ENCODE results near the gene PPM1A. TPM values are rescaled to one million over a fixed set of nuclear protein-coding genes. Genes with fewer than 3 reads are reported as not detected.

The PPM1A gene
- total and polyA plus RNA-seq, 9 of the 15 experiments (the other 6 are each of a cell fraction or from before 2014, with no cell fraction given), result 5.5 to 23.9 (median 15.2) TPM

- POLR2A ChIA-PET, result interaction anchor here (1.0 kb wide), 1 partner anchor 27 kb away, joined by 4 read pairs; the partner anchor contains the start of gene PPM1A
- H3K27me3 ChIP-seq (ENCODE audit: control insufficient read depth in 2 of 2, insufficient read depth in 2 of 2, low read length in 2 of 2), result no peaks in the 10 kb centered on the region
- DNase-seq (ENCODE audit: extremely low read depth in 1 of 4, low spot score in 3 of 4) (no peak), ATAC-seq (0 out of 3 replicates have a peak, but pooled peaks have one; percentile 14), FAIRE-seq (no peak)
- intact Hi-C loops (cut with micrococcal nuclease), result loop anchor here (1.0 kb wide), 1 partner anchor 34 kb away; no protein-coding TSS in a partner anchor
- no peak overlapping the region for H3K9ac ChIP-seq (ENCODE audit: insufficient read depth in 1 of 2, low read depth in 2 of 2, low read length in 2 of 2)
- in situ Hi-C loops (cut with MboI), result no loop called here
- H2AFZ ChIP-seq (ENCODE audit: low read depth, low read length), result no peak overlapping the region
- WGBS (ENCODE audit: insufficient coverage, low coverage, missing lambda C conversion rate), result 23% methylated on average over 4 of the region's 4 CpGs
- 0 out of 3 replicates have a peak, but pooled peaks cover 2% of the 10 kb centered on the region for H3K36me3 ChIP-seq (ENCODE audit: control insufficient read depth, insufficient read depth, low read length)
- H3K4me1 ChIP-seq (replicated peaks in 1 of 2; ENCODE audit: control insufficient read depth in 2 of 2, insufficient read depth in 2 of 2, low read length in 2 of 2), result peaks cover 6 to 18% of the 10 kb centered on the region in 2 experiments; a peak in 3 of 5 replicates
- H3K9me3 ChIP-seq (replicated peaks; ENCODE audit: control insufficient read depth, insufficient read depth, low read depth, low read length), result no peaks in the 10 kb centered on the region
- no peak overlapping the region for H3K4me2 ChIP-seq (ENCODE audit: insufficient read depth, low read length)
- H4K20me1 ChIP-seq (replicated peaks; ENCODE audit: control insufficient read depth, insufficient read depth, low read length), result no peaks in the 10 kb centered on the region
- BruUV-seq (replicated peaks), result no TSS peak
- no peak overlapping the region for H3K27ac ChIP-seq (ENCODE audit: extremely low read depth, low read depth, low read length)
- H3K4me3 ChIP-seq, result no peak overlapping the region
- CTCF ChIA-PET (ENCODE audit: low intra/inter-chr PET ratio), result interaction anchor here (0.6 kb wide), 1 partner anchor 444 kb away, joined by 3 read pairs; no protein-coding TSS in a partner anchor
- H3K79me2 ChIP-seq (ENCODE audit: control insufficient read depth, insufficient read depth, low read length), result peaks cover 79% of the 10 kb centered on the region
- H3K9me1 ChIP-seq (ENCODE audit: control insufficient read depth, insufficient read depth, low read length), result no peaks in the 10 kb centered on the region
- TF ChIP-seq ARNT (IDR thresholded peaks at IDR 0.05), result no peak
- peak; percentile 66; the same call in 1 of the 2 replicates for TF ChIP-seq SOX6 (IDR thresholded peaks at IDR 0.05)
- TF ChIP-seq, protein P1, sequence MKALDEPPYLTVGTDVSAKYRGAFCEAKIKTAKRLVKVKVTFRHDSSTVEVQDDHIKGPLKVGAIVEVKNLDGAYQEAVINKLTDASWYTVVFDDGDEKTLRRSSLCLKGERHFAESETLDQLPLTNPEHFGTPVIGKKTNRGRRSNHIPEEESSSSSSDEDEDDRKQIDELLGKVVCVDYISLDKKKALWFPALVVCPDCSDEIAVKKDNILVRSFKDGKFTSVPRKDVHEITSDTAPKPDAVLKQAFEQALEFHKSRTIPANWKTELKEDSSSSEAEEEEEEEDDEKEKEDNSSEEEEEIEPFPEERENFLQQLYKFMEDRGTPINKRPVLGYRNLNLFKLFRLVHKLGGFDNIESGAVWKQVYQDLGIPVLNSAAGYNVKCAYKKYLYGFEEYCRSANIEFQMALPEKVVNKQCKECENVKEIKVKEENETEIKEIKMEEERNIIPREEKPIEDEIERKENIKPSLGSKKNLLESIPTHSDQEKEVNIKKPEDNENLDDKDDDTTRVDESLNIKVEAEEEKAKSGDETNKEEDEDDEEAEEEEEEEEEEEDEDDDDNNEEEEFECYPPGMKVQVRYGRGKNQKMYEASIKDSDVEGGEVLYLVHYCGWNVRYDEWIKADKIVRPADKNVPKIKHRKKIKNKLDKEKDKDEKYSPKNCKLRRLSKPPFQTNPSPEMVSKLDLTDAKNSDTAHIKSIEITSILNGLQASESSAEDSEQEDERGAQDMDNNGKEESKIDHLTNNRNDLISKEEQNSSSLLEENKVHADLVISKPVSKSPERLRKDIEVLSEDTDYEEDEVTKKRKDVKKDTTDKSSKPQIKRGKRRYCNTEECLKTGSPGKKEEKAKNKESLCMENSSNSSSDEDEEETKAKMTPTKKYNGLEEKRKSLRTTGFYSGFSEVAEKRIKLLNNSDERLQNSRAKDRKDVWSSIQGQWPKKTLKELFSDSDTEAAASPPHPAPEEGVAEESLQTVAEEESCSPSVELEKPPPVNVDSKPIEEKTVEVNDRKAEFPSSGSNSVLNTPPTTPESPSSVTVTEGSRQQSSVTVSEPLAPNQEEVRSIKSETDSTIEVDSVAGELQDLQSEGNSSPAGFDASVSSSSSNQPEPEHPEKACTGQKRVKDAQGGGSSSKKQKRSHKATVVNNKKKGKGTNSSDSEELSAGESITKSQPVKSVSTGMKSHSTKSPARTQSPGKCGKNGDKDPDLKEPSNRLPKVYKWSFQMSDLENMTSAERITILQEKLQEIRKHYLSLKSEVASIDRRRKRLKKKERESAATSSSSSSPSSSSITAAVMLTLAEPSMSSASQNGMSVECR (CRISPR knock-in tag; IDR thresholded peaks at IDR 0.05), result no peak
- no peak for TF ChIP-seq ETV1 (tag; conservative IDR thresholded peaks at IDR 0.05; ENCODE audit: low read depth)
- TF ChIP-seq PTRF (tag; IDR thresholded peaks at IDR 0.05), result no peak
- no peak for TF ChIP-seq BDP1 (IDR thresholded peaks at IDR 0.05; ENCODE audit: insufficient read depth, insufficient read length)
- no peak for TF ChIP-seq NFIC (IDR thresholded peaks at IDR 0.05)
- TF ChIP-seq, protein P2, sequence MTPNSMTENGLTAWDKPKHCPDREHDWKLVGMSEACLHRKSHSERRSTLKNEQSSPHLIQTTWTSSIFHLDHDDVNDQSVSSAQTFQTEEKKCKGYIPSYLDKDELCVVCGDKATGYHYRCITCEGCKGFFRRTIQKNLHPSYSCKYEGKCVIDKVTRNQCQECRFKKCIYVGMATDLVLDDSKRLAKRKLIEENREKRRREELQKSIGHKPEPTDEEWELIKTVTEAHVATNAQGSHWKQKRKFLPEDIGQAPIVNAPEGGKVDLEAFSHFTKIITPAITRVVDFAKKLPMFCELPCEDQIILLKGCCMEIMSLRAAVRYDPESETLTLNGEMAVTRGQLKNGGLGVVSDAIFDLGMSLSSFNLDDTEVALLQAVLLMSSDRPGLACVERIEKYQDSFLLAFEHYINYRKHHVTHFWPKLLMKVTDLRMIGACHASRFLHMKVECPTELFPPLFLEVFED (CRISPR knock-in tag; conservative IDR thresholded peaks at IDR 0.05), result no peak
- no peak for TF ChIP-seq PATZ1 (CRISPR knock-in tag; IDR thresholded peaks at IDR 0.05; ENCODE audit: borderline replicate concordance)
- no peak for TF ChIP-seq U2AF2 (optimal IDR thresholded peaks at IDR 0.05; ENCODE audit: low read depth, low read length)
- TF ChIP-seq CEBPB (tag; IDR thresholded peaks at IDR 0.05), result peak; percentile 29; the same call in 1 of the 2 replicates
- TF ChIP-seq, protein P3, sequence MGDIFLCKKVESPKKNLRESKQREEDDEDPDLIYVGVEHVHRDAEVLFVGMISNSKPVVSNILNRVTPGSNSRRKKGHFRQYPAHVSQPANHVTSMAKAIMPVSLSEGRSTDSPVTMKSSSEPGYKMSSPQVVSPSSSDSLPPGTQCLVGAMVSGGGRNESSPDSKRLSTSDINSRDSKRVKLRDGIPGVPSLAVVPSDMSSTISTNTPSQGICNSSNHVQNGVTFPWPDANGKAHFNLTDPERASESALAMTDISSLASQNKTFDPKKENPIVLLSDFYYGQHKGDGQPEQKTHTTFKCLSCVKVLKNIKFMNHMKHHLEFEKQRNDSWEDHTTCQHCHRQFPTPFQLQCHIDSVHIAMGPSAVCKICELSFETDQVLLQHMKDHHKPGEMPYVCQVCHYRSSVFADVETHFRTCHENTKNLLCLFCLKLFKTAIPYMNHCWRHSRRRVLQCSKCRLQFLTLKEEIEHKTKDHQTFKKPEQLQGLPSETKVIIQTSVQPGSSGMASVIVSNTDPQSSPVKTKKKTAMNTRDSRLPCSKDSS (IDR thresholded peaks at IDR 0.05; ENCODE audit: low read depth, partially characterized antibody), result no peak
Observed at GRCh38 chr14:60275932-60276331, 26.9 kb downstream of the PPM1A start.

Measured in K562 (cell line).